B cell (primary cell): Measurements from ENCODE around the gene MTCL1. TPM values are rescaled to one million over a fixed set of nuclear protein-coding genes. Genes with fewer than 3 reads are reported as not detected.

Experiments used
- ATAC-seq: fragments of 200-7000 bp; cut with Tn5 transposase; one replicate; pipeline ENCODE4 v1.10.0; 2021; ENCODE audit warnings: low read depth, mild to moderate bottlenecking, moderate number of reproducible peaks, moderate library complexity
- CTCF ChIA-PET: fragments of 350-600 bp; sonication (Branson Sonifier 250); formaldehyde crosslinking; loops from one replicate; lab custom pipeline; 2021; ENCODE audit warnings: antibody characterized with exemption, inconsistent platforms; lab: Charles Lee
- POLR2A ChIA-PET: fragments of 350-600 bp; sonication (Branson Sonifier 250); formaldehyde crosslinking; loops from one replicate; lab custom pipeline; 2021; ENCODE audit warnings: antibody characterized with exemption; lab: Charles Lee
- DNase-seq: peaks from one replicate; pipeline ENCODE4 v3.0.0; 2013
- H2AFZ ChIP-seq: 2 replicates; pipeline ENCODE4 v1.6.1; 2012; ENCODE audit warnings: mild to moderate bottlenecking, low read depth, low read length; ENCODE audit not compliant: insufficient read depth, poor library complexity, severe bottlenecking
- H3K27ac ChIP-seq, 2 donors: 1 replicate in 1 of 2; 2 replicates in 1 of 2; pipeline ENCODE4 v1.5.1; 2012 to 2013; ENCODE audit warnings: low read length in 2 of 2, mild to moderate bottlenecking in 2 of 2, moderate library complexity in 1 of 2
- H3K27me3 ChIP-seq, 4 experiments: fragments of 200-600 bp in 1 of 4; sonication (generic) in 1 of 4; replicated peaks in 1 of 4; 1 replicate in 2 of 4; 2 replicates in 2 of 4; pipeline versions ENCODE4 v1.6.1 to v1.7.0; 2013 to 2016; ENCODE audit warnings: low read length in 3 of 4, mild to moderate bottlenecking in 2 of 4, mixed read lengths in 1 of 4, moderate library complexity in 1 of 4; ENCODE audit not compliant: insufficient read depth in 4 of 4, control insufficient read depth in 3 of 4; ENCODE audit errors: control extremely low read depth in 1 of 4
- H3K36me3 ChIP-seq, 2 experiments: replicated peaks in 1 of 2; 1 replicate in 1 of 2; 2 replicates in 1 of 2; pipeline versions ENCODE4 v1.6.1 to v1.7.1; 2013; ENCODE audit warnings: low read length in 1 of 2; ENCODE audit not compliant: insufficient read depth in 2 of 2, control insufficient read depth in 1 of 2; ENCODE audit errors: control extremely low read depth in 1 of 2, extremely low read depth in 1 of 2
- H3K4me1 ChIP-seq, 2 donors: fragments of 200-600 bp in 1 of 2; sonication (generic) in 1 of 2; 1 replicate in 1 of 2; 2 replicates in 1 of 2; pipeline versions ENCODE4 v1.5.1 to v1.6.1; 2013 to 2017; ENCODE audit warnings: low read length in 2 of 2; ENCODE audit not compliant: control insufficient read depth in 2 of 2, insufficient read depth in 2 of 2
- H3K4me2 ChIP-seq: replicated peaks from 2 replicates; pipeline ENCODE3; 2012; ENCODE audit warnings: mild to moderate bottlenecking, low read depth, low read length; ENCODE audit not compliant: poor library complexity, severe bottlenecking
- H3K4me3 ChIP-seq, 5 experiments: fragments of 200-600 bp in 1 of 5; sonication (generic) in 1 of 5; 1 replicate in 3 of 5; 2 replicates in 2 of 5; pipeline versions ENCODE4 v1.5.1 to v1.7.0; 2011 to 2016; ENCODE audit warnings: low read length in 4 of 5, mild to moderate bottlenecking in 4 of 5, low read depth in 2 of 5, control low read depth in 1 of 5, moderate library complexity in 1 of 5; ENCODE audit not compliant: insufficient read depth in 1 of 5; ENCODE audit errors: control extremely low read depth in 1 of 5, extremely low read depth in 1 of 5
- H3K79me2 ChIP-seq: fragments of 200-600 bp; sonication (generic); one replicate; pipeline ENCODE4 v1.6.0; 2016; ENCODE audit warnings: low read length; ENCODE audit not compliant: control insufficient read depth, insufficient read depth
- H3K9ac ChIP-seq: fragments of 200-600 bp; sonication (generic); 2 replicates; pipeline ENCODE4 v1.6.1; 2017; ENCODE audit warnings: mild to moderate bottlenecking, low read length, moderate library complexity
- H3K9me3 ChIP-seq, 3 donors: one replicate each; pipeline versions ENCODE4 v1.6.1 to v1.7.1; 2013; ENCODE audit warnings: low read length in 2 of 3; ENCODE audit not compliant: control insufficient read depth in 2 of 3, insufficient read depth in 1 of 3; ENCODE audit errors: control extremely low read depth in 1 of 3
- H4K20me1 ChIP-seq: 2 replicates; pipeline ENCODE4 v1.6.0; 2012; ENCODE audit warnings: mild to moderate bottlenecking, low read length; ENCODE audit not compliant: insufficient read depth, control insufficient read depth, poor library complexity, severe bottlenecking
- H3K27ac Mint-ChIP-seq: one replicate; pipeline ENCODE4 v1.8.0; 2021; ENCODE audit warnings: mixed read lengths
- H3K27me3 Mint-ChIP-seq: one replicate; pipeline ENCODE4 v1.8.0; 2021; ENCODE audit warnings: mixed read lengths
- H3K4me1 Mint-ChIP-seq: one replicate; pipeline ENCODE4 v1.8.0; 2021; ENCODE audit warnings: mixed read lengths
- H3K4me3 Mint-ChIP-seq: one replicate; pipeline ENCODE4 v1.8.0; 2021; ENCODE audit warnings: mixed read lengths
- H3K9me3 Mint-ChIP-seq: one replicate; pipeline ENCODE4 v1.8.0; 2022; ENCODE audit warnings: mixed read lengths; ENCODE audit not compliant: insufficient read depth
- CTCF ChIP-seq: fragments of 200-600 bp; IDR thresholded peaks from one replicate; pipeline ENCODE4 v1.8.0; 2022; ENCODE audit warnings: antibody characterized with exemption, mild to moderate bottlenecking
- EZH2 ChIP-seq: IDR thresholded peaks from 2 replicates; pipeline ENCODE4 v1.6.1; 2012; ENCODE audit warnings: borderline replicate concordance, low read depth, mild to moderate bottlenecking, moderate library complexity, low read length; ENCODE audit not compliant: insufficient read depth, poor library complexity, severe bottlenecking
- WGBS: methylation state at CpG from one replicate; pipeline ENCODE4 v1.1.5; 2013; ENCODE audit warnings: missing lambda C conversion rate; ENCODE audit not compliant: insufficient coverage; 5-methylcytosine and 5-hydroxymethylcytosine counted together
- intact Hi-C: fragments of 100-400 bp; cut with micrococcal nuclease; formaldehyde crosslinking; loops from one replicate; pipeline ENCODE4 v1.10.0; 2022
- polyA plus RNA-seq: library from polyadenylated mRNA; depleted of rRNA; stranded (reverse); fragments of >200 nt; gene quantifications from 2 replicates; pipeline ENCODE4 v1.2.3, GENCODE V29; 2012
- total RNA-seq, 2 donors: library from RNA; stranded (reverse); fragments of 120-200 nt in 1 of 2; gene quantifications; 1 replicate in 1 of 2; 2 replicates in 1 of 2; pipeline versions ENCODE4 v1.2.3 to v1.2.4, GENCODE V29; 2013 to 2022

The MTCL1 gene
- total and polyA plus RNA-seq, 2 donors (not counting 1 experiment from before 2014, with no cell fraction given) = 2.7 to 5.8 TPM

GRCh38 chr18:8847900-8848299, 142.5 kb downstream of the MTCL1 start:
- POLR2A ChIA-PET = no interaction called here
- WGBS = 97% methylated on average over 3 of the region's 5 CpGs

GRCh38 chr18:8848541-8848940, 143.2 kb downstream of the MTCL1 start:
- H3K4me2 ChIP-seq = no peak overlapping the region
- no CpG with 5 or more reads among the region's 3 CpGs for WGBS
- H3K9me3 Mint-ChIP-seq = peaks cover 7% of the 10 kb centered on the region
- intact Hi-C loops = no loop called here
- ChIA-PET CTCF (no interaction called here), POLR2A (no interaction called here)
- no peak overlapping the region for H3K27ac ChIP-seq
- DNase-seq (no peak), ATAC-seq (no peak)
- no peaks in the 10 kb centered on the region for H3K79me2 ChIP-seq
- H3K9ac ChIP-seq = no peak overlapping the region
- H3K9me3 ChIP-seq = peaks cover 2 to 5% (median 3%) of the 10 kb centered on the region in 3 donors
- H2AFZ ChIP-seq = no peak overlapping the region
- no peaks in the 10 kb centered on the region for H4K20me1 ChIP-seq
- no peaks in the 10 kb centered on the region for H3K4me1 ChIP-seq
- H3K27me3 Mint-ChIP-seq = peaks cover 10% of the 10 kb centered on the region
- no peaks in the 10 kb centered on the region for H3K36me3 ChIP-seq
- no peaks in the 10 kb centered on the region for H3K27me3 ChIP-seq
- no peak overlapping the region for H3K4me3 Mint-ChIP-seq
- TF ChIP-seq CTCF (no peak), EZH2 (no peak)
- H3K4me3 ChIP-seq = no peak overlapping the region
- no peaks in the 10 kb centered on the region for H3K4me1 Mint-ChIP-seq
- no peak overlapping the region for H3K27ac Mint-ChIP-seq

More at GRCh38 chr18:8847900-8848299, 142.5 kb downstream of the MTCL1 start:
- Histone ChIP-seq H2AFZ (no peak overlapping the region), H4K20me1 (no peaks in the 10 kb centered on the region), H3K9me3 (peaks cover 2 to 5% (median 3%) of the 10 kb centered on the region in 3 donors), H3K27ac (no peak overlapping the region), H3K79me2 (no peaks in the 10 kb centered on the region), H3K4me2 (no peak overlapping the region), H3K9ac (no peak overlapping the region), H3K4me3 (no peak overlapping the region), H3K4me1 (no peaks in the 10 kb centered on the region), H3K36me3 (no peaks in the 10 kb centered on the region), H3K27me3 (no peaks in the 10 kb centered on the region)
- Mint-ChIP-seq H3K9me3 (peaks cover 7% of the 10 kb centered on the region), H3K4me1 (no peaks in the 10 kb centered on the region), H3K27ac (no peak overlapping the region), H3K27me3 (peaks cover 10% of the 10 kb centered on the region), H3K4me3 (no peak overlapping the region)
- no peak for TF ChIP-seq EZH2
- no peak for TF ChIP-seq CTCF
- DNase-seq (no peak), ATAC-seq (no peak)
- CTCF ChIA-PET = no interaction called here
- intact Hi-C loops = no loop called here
